ENCODE measurements around the gene TEC. TPM values are rescaled to one million over a fixed set of nuclear protein-coding genes. Genes with fewer than 3 reads are reported as not detected.
A peak's percentile ranks its signal among the peaks of the same experiment; 100 is the strongest.

TEC gene
- total and polyA plus RNA-seq, 3 experiments from 2014 or later, result 1.6 to 2.4 (median 1.6) TPM

- CTCF ChIA-PET, result interaction anchor here (0.6 kb wide), 1 partner anchor 129 kb away, joined by 4 read pairs; no protein-coding TSS in a partner anchor
- H3K4me3 ChIP-seq (ENCODE audit: low read length), result no peak overlapping the region
- H3K36me3 ChIP-seq (ENCODE audit: insufficient read depth, low read length), result no peaks in the 10 kb centered on the region
- no peaks in the 10 kb centered on the region for H3K27me3 ChIP-seq (ENCODE audit: insufficient read depth, low read length, poor library complexity, severe bottlenecking)
- H3K36me3 Mint-ChIP-seq, result peaks cover 7 to 17% (median 14%) of the 10 kb centered on the region in 3 donors
- H3K4me1 Mint-ChIP-seq, result no peaks in the 10 kb centered on the region
- POLR2A ChIA-PET, result no interaction called here
- no peak for DNase-seq
- no peaks in the 10 kb centered on the region for H3K9me3 ChIP-seq (ENCODE audit: low read length)
- peaks cover 0 to 6% (median 2%) of the 10 kb centered on the region in 5 donors for H3K9me3 Mint-ChIP-seq
- H3K4me3 Mint-ChIP-seq, result no peak overlapping the region
- H3K27me3 Mint-ChIP-seq, result no peaks in the 10 kb centered on the region
- H3K27ac ChIP-seq (ENCODE audit: low read depth, low read length), result no peak overlapping the region
- no peaks in the 10 kb centered on the region for H3K4me1 ChIP-seq (ENCODE audit: insufficient read depth, low read length)
- no peak overlapping the region for H3K27ac Mint-ChIP-seq
These were observed 107.5 kb downstream of the TEC start for GRCh38 chr4:48162162-48162561.

- peaks cover 25 to 54% (median 47%) of the 10 kb centered on the region in 3 donors for H3K36me3 Mint-ChIP-seq
- no peak for DNase-seq
- Histone ChIP-seq H3K4me3 (ENCODE audit: low read length) (no peak overlapping the region), H3K9me3 (ENCODE audit: low read length) (peaks cover 24% of the 10 kb centered on the region), H3K4me1 (ENCODE audit: insufficient read depth, low read length) (no peaks in the 10 kb centered on the region), H3K27me3 (ENCODE audit: insufficient read depth, low read length, poor library complexity, severe bottlenecking) (no peaks in the 10 kb centered on the region), H3K27ac (ENCODE audit: low read depth, low read length) (no peak overlapping the region), H3K36me3 (ENCODE audit: insufficient read depth, low read length) (no peaks in the 10 kb centered on the region)
- ChIA-PET POLR2A (no interaction called here), CTCF (no interaction called here)
- no peak overlapping the region for H3K4me3 Mint-ChIP-seq
- no peak overlapping the region for H3K27ac Mint-ChIP-seq
- H3K27me3 Mint-ChIP-seq, result no peaks in the 10 kb centered on the region
- H3K9me3 Mint-ChIP-seq, result peaks cover 21 to 41% (median 31%) of the 10 kb centered on the region in 5 donors
- no peaks in the 10 kb centered on the region for H3K4me1 Mint-ChIP-seq
These were observed 112.4 kb downstream of the TEC start for GRCh38 chr4:48157271-48157670.

- Mint-ChIP-seq H3K27ac (no peak overlapping the region), H3K36me3 (peaks cover 21 to 54% (median 47%) of the 10 kb centered on the region in 3 donors), H3K4me1 (no peaks in the 10 kb centered on the region), H3K27me3 (no peaks in the 10 kb centered on the region), H3K9me3 (peaks cover 21 to 41% (median 31%) of the 10 kb centered on the region in 5 donors), H3K4me3 (no peak overlapping the region)
- Histone ChIP-seq H3K4me1 (ENCODE audit: insufficient read depth, low read length) (no peaks in the 10 kb centered on the region), H3K4me3 (ENCODE audit: low read length) (no peak overlapping the region), H3K27ac (ENCODE audit: low read depth, low read length) (no peak overlapping the region), H3K27me3 (ENCODE audit: insufficient read depth, low read length, poor library complexity, severe bottlenecking) (no peaks in the 10 kb centered on the region), H3K9me3 (ENCODE audit: low read length) (peaks cover 24% of the 10 kb centered on the region), H3K36me3 (ENCODE audit: insufficient read depth, low read length) (no peaks in the 10 kb centered on the region)
- POLR2A ChIA-PET, result no interaction called here
- CTCF ChIA-PET, result no interaction called here
- DNase-seq, result no peak
These were observed 113.2 kb downstream of the TEC start for GRCh38 chr4:48156423-48156822.

- Mint-ChIP-seq H3K4me3 (no peak overlapping the region), H3K4me1 (no peaks in the 10 kb centered on the region), H3K36me3 (peaks cover 15 to 54% (median 45%) of the 10 kb centered on the region in 3 donors), H3K9me3 (peaks cover 21 to 41% (median 31%) of the 10 kb centered on the region in 5 donors), H3K27me3 (no peaks in the 10 kb centered on the region), H3K27ac (no peak overlapping the region)
- H3K36me3 ChIP-seq (ENCODE audit: insufficient read depth, low read length), result no peaks in the 10 kb centered on the region
- H3K4me3 ChIP-seq (ENCODE audit: low read length), result no peak overlapping the region
- peaks cover 24% of the 10 kb centered on the region for H3K9me3 ChIP-seq (ENCODE audit: low read length)
- no peak for DNase-seq
- H3K27me3 ChIP-seq (ENCODE audit: insufficient read depth, low read length, poor library complexity, severe bottlenecking), result no peaks in the 10 kb centered on the region
- ChIA-PET CTCF (no interaction called here), POLR2A (no interaction called here)
- no peak overlapping the region for H3K27ac ChIP-seq (ENCODE audit: low read depth, low read length)
- H3K4me1 ChIP-seq (ENCODE audit: insufficient read depth, low read length), result no peaks in the 10 kb centered on the region
These were observed 115.7 kb downstream of the TEC start for GRCh38 chr4:48153791-48154550.

- H3K4me1 ChIP-seq (ENCODE audit: insufficient read depth, low read length), result no peaks in the 10 kb centered on the region
- H3K4me3 Mint-ChIP-seq, result no peak overlapping the region
- ChIA-PET CTCF (no interaction called here), POLR2A (no interaction called here)
- no peak overlapping the region for H3K27ac ChIP-seq (ENCODE audit: low read depth, low read length)
- no peak for DNase-seq
- peaks cover 15 to 48% (median 36%) of the 10 kb centered on the region in 3 donors for H3K36me3 Mint-ChIP-seq
- no peak overlapping the region for H3K27ac Mint-ChIP-seq
- H3K36me3 ChIP-seq (ENCODE audit: insufficient read depth, low read length), result no peaks in the 10 kb centered on the region
- peaks cover 21 to 41% (median 29%) of the 10 kb centered on the region in 5 donors for H3K9me3 Mint-ChIP-seq
- H3K4me1 Mint-ChIP-seq, result no peaks in the 10 kb centered on the region
- H3K27me3 Mint-ChIP-seq, result no peaks in the 10 kb centered on the region
- H3K27me3 ChIP-seq (ENCODE audit: insufficient read depth, low read length, poor library complexity, severe bottlenecking), result no peaks in the 10 kb centered on the region
- H3K9me3 ChIP-seq (ENCODE audit: low read length), result peaks cover 24% of the 10 kb centered on the region
- H3K4me3 ChIP-seq (ENCODE audit: low read length), result no peak overlapping the region
These were observed 117.4 kb downstream of the TEC start for GRCh38 chr4:48152259-48152658.

GRCh38 chr4:48149827-48150370 is 119.7 kb downstream of the TEC start:
- H3K4me1 Mint-ChIP-seq, result no peaks in the 10 kb centered on the region
- Histone ChIP-seq H3K4me1 (ENCODE audit: insufficient read depth, low read length) (no peaks in the 10 kb centered on the region), H3K4me3 (ENCODE audit: low read length) (no peak overlapping the region), H3K36me3 (ENCODE audit: insufficient read depth, low read length) (no peaks in the 10 kb centered on the region), H3K9me3 (ENCODE audit: low read length) (peaks cover 11% of the 10 kb centered on the region), H3K27me3 (ENCODE audit: insufficient read depth, low read length, poor library complexity, severe bottlenecking) (no peaks in the 10 kb centered on the region), H3K27ac (ENCODE audit: low read depth, low read length) (no peak overlapping the region)
- POLR2A ChIA-PET, result no interaction called here
- H3K36me3 Mint-ChIP-seq, result peaks cover 11 to 24% (median 15%) of the 10 kb centered on the region in 3 donors
- DNase-seq, result no peak
- no peak overlapping the region for H3K4me3 Mint-ChIP-seq
- no peak overlapping the region for H3K27ac Mint-ChIP-seq
- CTCF ChIA-PET, result interaction anchor here (0.6 kb wide), 1 partner anchor 22 kb away, joined by 3 read pairs; no protein-coding TSS in a partner anchor
- peaks cover 0 to 2% of the 10 kb centered on the region in 2 donors for H3K27me3 Mint-ChIP-seq
- H3K9me3 Mint-ChIP-seq, result peaks cover 6 to 20% (median 17%) of the 10 kb centered on the region in 5 donors

- H3K27ac ChIP-seq (ENCODE audit: low read depth, low read length), result no peak overlapping the region
- no peaks in the 10 kb centered on the region for H3K4me1 Mint-ChIP-seq
- peaks cover under 1 to 5% (median 2%) of the 10 kb centered on the region in 3 donors for H3K36me3 Mint-ChIP-seq
- peaks cover 0 to 2% of the 10 kb centered on the region in 2 donors for H3K27me3 Mint-ChIP-seq
- no peaks in the 10 kb centered on the region for H3K9me3 ChIP-seq (ENCODE audit: low read length)
- DNase-seq, result no peak
- no peak overlapping the region for H3K27ac Mint-ChIP-seq
- H3K4me3 Mint-ChIP-seq, result no peak overlapping the region
- H3K27me3 ChIP-seq (ENCODE audit: insufficient read depth, low read length, poor library complexity, severe bottlenecking), result no peaks in the 10 kb centered on the region
- H3K4me1 ChIP-seq (ENCODE audit: insufficient read depth, low read length), result no peaks in the 10 kb centered on the region
- H3K9me3 Mint-ChIP-seq, result peaks cover 0 to 2% (median 0%) of the 10 kb centered on the region in 5 donors
- no peak overlapping the region for H3K4me3 ChIP-seq (ENCODE audit: low read length)
- POLR2A ChIA-PET, result no interaction called here
- CTCF ChIA-PET, result no interaction called here
- no peaks in the 10 kb centered on the region for H3K36me3 ChIP-seq (ENCODE audit: insufficient read depth, low read length)
These were observed 122.0 kb downstream of the TEC start for GRCh38 chr4:48147621-48148020.

GRCh38 chr4:48141048-48141447 is 128.6 kb downstream of the TEC start:
- H3K4me1 Mint-ChIP-seq, result peaks cover 44 to 52% (median 51%) of the 10 kb centered on the region in 3 donors
- peaks cover 0 to 2% (median 0%) of the 10 kb centered on the region in 3 donors for H3K36me3 Mint-ChIP-seq
- Histone ChIP-seq H3K4me3 (ENCODE audit: low read length) (no peak overlapping the region), H3K27ac (ENCODE audit: low read depth, low read length) (no peak overlapping the region), H3K36me3 (ENCODE audit: insufficient read depth, low read length) (no peaks in the 10 kb centered on the region), H3K27me3 (ENCODE audit: insufficient read depth, low read length, poor library complexity, severe bottlenecking) (no peaks in the 10 kb centered on the region), H3K9me3 (ENCODE audit: low read length) (no peaks in the 10 kb centered on the region), H3K4me1 (ENCODE audit: insufficient read depth, low read length) (peaks cover 47% of the 10 kb centered on the region)
- H3K27me3 Mint-ChIP-seq, result peaks cover 0 to 2% of the 10 kb centered on the region in 2 donors
- H3K27ac Mint-ChIP-seq, result peak overlapping the region in 1 of 8 donors; percentile 4
- no peak overlapping the region for H3K4me3 Mint-ChIP-seq
- CTCF ChIA-PET, result interaction anchor here (1.8 to 7.0 kb wide), 4 partner anchors 9 to 107 kb away, joined by 8 to 109 read pairs (median 16); no protein-coding TSS in a partner anchor
- DNase-seq, result peak in 2 of 5 donors; percentile 43 to 54
- no peaks in the 10 kb centered on the region for H3K9me3 Mint-ChIP-seq
- POLR2A ChIA-PET, result interaction anchor here (3.3 kb wide), 1 partner anchor 12 kb away, joined by 20 read pairs; no protein-coding TSS in a partner anchor

Data from CD8-positive, alpha-beta memory T cell (primary cell).